ENCODE measurements around the gene HYAL3.

The HYAL3 gene

DNA sequence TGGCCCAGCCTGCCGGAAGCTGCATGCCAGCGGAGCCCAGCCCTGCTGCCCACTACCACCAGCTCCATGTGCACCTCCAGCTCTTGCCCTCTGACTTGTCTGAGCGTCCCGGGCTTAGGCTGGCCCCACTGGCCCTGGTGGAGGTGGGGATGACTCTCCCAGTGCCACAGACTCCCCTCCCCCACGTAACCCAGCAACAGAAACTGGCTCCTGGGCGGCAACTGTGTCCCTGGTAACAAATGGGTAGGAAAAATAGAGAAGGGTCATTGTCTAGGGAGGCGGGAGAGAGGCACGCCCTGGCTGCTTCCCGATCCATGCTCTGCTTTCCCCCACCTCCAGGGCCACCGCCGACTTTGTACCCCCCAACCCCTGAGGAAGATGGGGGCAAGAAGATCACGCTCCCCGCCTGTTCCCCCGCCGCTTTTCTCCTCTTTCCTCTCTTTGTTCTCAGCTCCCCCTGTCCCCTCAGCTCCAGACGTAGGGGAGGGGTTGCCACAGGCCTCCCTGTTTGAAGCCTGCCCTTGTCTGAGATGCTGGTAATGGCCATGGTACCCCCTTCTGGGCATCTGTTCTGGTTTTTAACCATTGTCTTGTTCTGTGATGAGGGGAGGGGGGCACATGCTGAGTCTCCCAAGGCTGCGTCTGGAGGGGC is 41.0 kb downstream of the HYAL3 start:
- Histone ChIP-seq H3K27me3 (ENCODE audit: low read length) (no peaks in the 10 kb centered on the region), H3K4me3 (ENCODE audit: insufficient read depth, low read length, poor library complexity, severe bottlenecking) (no peak overlapping the region), H3K36me3 (ENCODE audit: low read length) (0 out of 2 replicates have a peak, but pooled peaks cover 3% of the 10 kb centered on the region), H3K9me2 (replicated peaks; ENCODE audit: insufficient read depth, low read length) (no peaks in the 10 kb centered on the region), H3K9ac (ENCODE audit: low read length) (no peak overlapping the region), H2AFZ (ENCODE audit: low read depth, low read length, severe bottlenecking) (no peak overlapping the region), H4K20me1 (ENCODE audit: low read depth, low read length) (no peaks in the 10 kb centered on the region), H3K9me3 (ENCODE audit: insufficient read depth, low read length) (no peaks in the 10 kb centered on the region), H3K27ac (ENCODE audit: low read depth, low read length) (no peak overlapping the region), H3K4me2 (ENCODE audit: low read depth, low read length, poor library complexity, severe bottlenecking) (no peak overlapping the region), H3K79me2 (ENCODE audit: insufficient read depth, low read length) (no peaks in the 10 kb centered on the region), H3F3A (ENCODE audit: insufficient read depth) (no peaks in the 10 kb centered on the region)
- no peak for TF ChIP-seq EZH2phosphoT487 (conservative IDR thresholded peaks at IDR 0.05; ENCODE audit: low read length)
- TF ChIP-seq, protein P1, sequence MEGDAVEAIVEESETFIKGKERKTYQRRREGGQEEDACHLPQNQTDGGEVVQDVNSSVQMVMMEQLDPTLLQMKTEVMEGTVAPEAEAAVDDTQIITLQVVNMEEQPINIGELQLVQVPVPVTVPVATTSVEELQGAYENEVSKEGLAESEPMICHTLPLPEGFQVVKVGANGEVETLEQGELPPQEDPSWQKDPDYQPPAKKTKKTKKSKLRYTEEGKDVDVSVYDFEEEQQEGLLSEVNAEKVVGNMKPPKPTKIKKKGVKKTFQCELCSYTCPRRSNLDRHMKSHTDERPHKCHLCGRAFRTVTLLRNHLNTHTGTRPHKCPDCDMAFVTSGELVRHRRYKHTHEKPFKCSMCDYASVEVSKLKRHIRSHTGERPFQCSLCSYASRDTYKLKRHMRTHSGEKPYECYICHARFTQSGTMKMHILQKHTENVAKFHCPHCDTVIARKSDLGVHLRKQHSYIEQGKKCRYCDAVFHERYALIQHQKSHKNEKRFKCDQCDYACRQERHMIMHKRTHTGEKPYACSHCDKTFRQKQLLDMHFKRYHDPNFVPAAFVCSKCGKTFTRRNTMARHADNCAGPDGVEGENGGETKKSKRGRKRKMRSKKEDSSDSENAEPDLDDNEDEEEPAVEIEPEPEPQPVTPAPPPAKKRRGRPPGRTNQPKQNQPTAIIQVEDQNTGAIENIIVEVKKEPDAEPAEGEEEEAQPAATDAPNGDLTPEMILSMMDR (IDR thresholded peaks at IDR 0.05; ENCODE audit: insufficient read depth, low read length, poor library complexity, severe bottlenecking): no peak

DNA sequence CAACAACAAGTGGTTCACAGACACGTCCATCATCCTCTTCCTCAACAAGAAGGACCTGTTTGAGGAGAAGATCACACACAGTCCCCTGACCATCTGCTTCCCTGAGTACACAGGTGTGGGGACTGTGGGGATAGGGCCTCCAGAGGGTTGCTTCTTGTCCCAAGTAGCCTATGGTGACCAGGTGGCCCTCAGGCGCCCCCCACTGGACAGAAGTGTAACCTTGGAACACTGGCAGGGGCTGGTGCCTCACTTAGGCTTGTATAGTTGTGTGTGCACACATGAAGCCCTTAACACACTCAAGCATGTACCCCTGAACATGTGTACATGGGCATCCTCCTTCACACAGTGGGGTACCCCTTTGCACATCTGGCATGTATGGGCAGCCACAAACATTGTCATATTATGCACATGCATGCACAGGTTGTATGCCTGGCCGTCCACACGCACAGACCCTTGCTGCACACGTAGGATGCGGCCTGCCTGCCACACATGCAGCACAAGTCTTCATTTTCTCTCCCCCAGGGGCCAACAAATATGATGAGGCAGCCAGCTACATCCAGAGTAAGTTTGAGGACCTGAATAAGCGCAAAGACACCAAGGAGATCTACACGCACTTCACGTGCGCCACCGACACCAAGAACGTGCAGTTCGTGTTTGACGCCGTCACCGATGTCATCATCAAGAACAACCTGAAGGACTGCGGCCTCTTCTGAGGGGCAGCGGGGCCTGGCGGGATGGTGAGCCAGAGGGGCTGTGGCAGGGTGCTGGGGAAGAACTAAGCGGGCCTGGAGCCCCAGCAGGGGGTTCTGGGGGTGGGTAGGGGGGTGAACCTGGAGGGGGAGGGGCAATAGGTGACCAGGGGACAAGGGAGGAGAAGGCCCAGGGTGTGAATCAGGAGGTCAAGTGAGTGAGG is 42.0 kb downstream of the HYAL3 start:
- H3K4me3 ChIP-seq (ENCODE audit: insufficient read depth, low read length, poor library complexity, severe bottlenecking): no peak overlapping the region
- no peaks in the 10 kb centered on the region for H4K20me1 ChIP-seq (ENCODE audit: low read depth, low read length)
- 0 out of 2 replicates have a peak, but pooled peaks cover 3% of the 10 kb centered on the region for H3K36me3 ChIP-seq (ENCODE audit: low read length)
- H3K9me2 ChIP-seq (replicated peaks; ENCODE audit: insufficient read depth, low read length): no peaks in the 10 kb centered on the region
- H2AFZ ChIP-seq (ENCODE audit: low read depth, low read length, severe bottlenecking): no peak overlapping the region
- no peaks in the 10 kb centered on the region for H3K9me3 ChIP-seq (ENCODE audit: insufficient read depth, low read length)
- H3K9ac ChIP-seq (ENCODE audit: low read length): no peak overlapping the region
- TF ChIP-seq, protein P1 (IDR thresholded peaks at IDR 0.05; ENCODE audit: insufficient read depth, low read length, poor library complexity, severe bottlenecking): peak; percentile 77
- TF ChIP-seq EZH2phosphoT487 (conservative IDR thresholded peaks at IDR 0.05; ENCODE audit: low read length): no peak
- no peaks in the 10 kb centered on the region for H3F3A ChIP-seq (ENCODE audit: insufficient read depth)
- no peaks in the 10 kb centered on the region for H3K79me2 ChIP-seq (ENCODE audit: insufficient read depth, low read length)
- no peak overlapping the region for H3K27ac ChIP-seq (ENCODE audit: low read depth, low read length)
- no peaks in the 10 kb centered on the region for H3K27me3 ChIP-seq (ENCODE audit: low read length)
- H3K4me2 ChIP-seq (ENCODE audit: low read depth, low read length, poor library complexity, severe bottlenecking): no peak overlapping the region

DNA sequence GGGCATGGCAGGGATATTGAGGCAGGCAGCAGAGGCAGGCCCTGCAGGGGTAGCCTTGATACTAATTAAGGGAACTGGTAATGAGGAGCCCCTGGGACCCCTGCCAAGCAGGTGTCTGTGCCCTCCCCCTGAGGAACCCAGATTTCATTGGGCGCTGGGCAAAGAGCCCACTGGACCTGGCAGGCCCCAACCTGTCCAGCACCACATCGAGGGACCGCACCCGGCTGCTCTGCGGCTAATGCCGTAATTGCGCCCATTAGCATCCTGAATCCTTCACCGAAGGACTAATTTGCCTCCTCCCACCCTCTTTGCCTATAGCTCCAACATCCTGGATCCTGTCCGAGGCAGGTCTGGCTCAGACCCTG is 44.0 kb downstream of the HYAL3 start:
- H3F3A ChIP-seq (ENCODE audit: insufficient read depth): no peaks in the 10 kb centered on the region
- peaks cover 7% of the 10 kb centered on the region; the same call in 1 of the 2 replicates for H3K79me2 ChIP-seq (ENCODE audit: insufficient read depth, low read length)
- TF ChIP-seq, protein P1 (IDR thresholded peaks at IDR 0.05; ENCODE audit: insufficient read depth, low read length, poor library complexity, severe bottlenecking): no peak
- TF ChIP-seq EZH2phosphoT487 (conservative IDR thresholded peaks at IDR 0.05; ENCODE audit: low read length): no peak
- H3K4me3 ChIP-seq (ENCODE audit: insufficient read depth, low read length, poor library complexity, severe bottlenecking): no peak overlapping the region
- H3K9me2 ChIP-seq (replicated peaks; ENCODE audit: insufficient read depth, low read length): no peaks in the 10 kb centered on the region
- H3K9ac ChIP-seq (ENCODE audit: low read length): no peak overlapping the region
- no peak overlapping the region for H3K27ac ChIP-seq (ENCODE audit: low read depth, low read length)
- H2AFZ ChIP-seq (ENCODE audit: low read depth, low read length, severe bottlenecking): no peak overlapping the region
- 0 out of 2 replicates have a peak, but pooled peaks cover 3% of the 10 kb centered on the region for H3K36me3 ChIP-seq (ENCODE audit: low read length)
- no peak overlapping the region for H3K4me2 ChIP-seq (ENCODE audit: low read depth, low read length, poor library complexity, severe bottlenecking)
- H3K27me3 ChIP-seq (ENCODE audit: low read length): no peaks in the 10 kb centered on the region
- H3K9me3 ChIP-seq (ENCODE audit: insufficient read depth, low read length): no peaks in the 10 kb centered on the region
- no peaks in the 10 kb centered on the region for H4K20me1 ChIP-seq (ENCODE audit: low read depth, low read length)
